SU-DHL-6 (cell line): ENCODE measurements around the gene EPHB1.

Experiments used
- CTCF ChIP-seq: fragments of 200-600 bp; sonication (generic); IDR thresholded peaks from one replicate; pipeline ENCODE4 v1.5.1; 2017; ENCODE audit warnings: antibody characterized with exemption, mild to moderate bottlenecking, low read length, moderate library complexity; ENCODE audit not compliant: insufficient read depth, poor library complexity, severe bottlenecking
- EZH2phosphoT487 ChIP-seq: fragments of 200-600 bp; sonication (generic), shearing (Covaris generic); conservative IDR thresholded peaks from 2 replicates; pipeline ENCODE4 v1.6.1; 2018; ENCODE audit warnings: mild to moderate bottlenecking, antibody characterized with exemption, low read length, moderate library complexity, mixed read lengths

DNA sequence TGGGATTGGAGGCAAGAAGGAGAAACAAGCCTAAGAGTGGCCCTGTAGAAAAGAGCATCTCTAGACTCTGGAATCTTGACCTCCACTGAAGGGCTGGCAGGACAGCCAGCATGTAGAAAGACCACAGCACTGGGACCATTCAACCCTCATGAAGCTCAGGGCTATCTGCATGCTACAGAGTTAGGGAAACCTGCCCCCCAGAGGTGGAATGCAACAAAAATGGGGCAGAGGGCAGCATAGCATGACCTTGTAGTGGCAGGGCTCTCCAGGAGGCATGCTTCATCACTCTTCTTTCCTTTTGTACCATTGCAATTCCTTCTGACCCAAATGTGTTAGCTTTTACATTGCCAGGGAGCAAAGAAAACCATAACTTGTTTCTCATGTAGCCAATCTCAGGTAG lies 445.4 kb downstream of the EPHB1 start:
- TF ChIP-seq CTCF (no peak), EZH2phosphoT487 (no peak)
